SU-DHL-6 (cell line): ENCODE measurements around the gene SLC47A1.

ENCODE experiments used
- H2AFZ ChIP-seq: fragments of 200-600 bp; sonication (generic); 2 replicates; pipeline ENCODE4 v1.6.1; 2014; ENCODE audit warnings: low read depth, mild to moderate bottlenecking, moderate library complexity, mixed read lengths, antibody characterized with exemption, low read length; ENCODE audit not compliant: severe bottlenecking
- H3F3A ChIP-seq: fragments of 200-600 bp; shearing (Covaris generic); 2 replicates; pipeline ENCODE4 v1.6.0; 2016; ENCODE audit warnings: antibody characterized with exemption, mild to moderate bottlenecking; ENCODE audit not compliant: insufficient read depth
- H3K27ac ChIP-seq: fragments of 200-600 bp; sonication (generic); 2 replicates; pipeline ENCODE4 v1.5.1; 2016; ENCODE audit warnings: low read depth, mild to moderate bottlenecking, low read length, moderate library complexity, mixed read lengths
- H3K27me3 ChIP-seq: fragments of 200-600 bp; sonication (generic), shearing (Covaris generic); 2 replicates; pipeline ENCODE4 v1.6.0; 2014; ENCODE audit warnings: mild to moderate bottlenecking, low read length
- H3K36me3 ChIP-seq: fragments of 200-600 bp; sonication (generic); 2 replicates; pipeline ENCODE4 v1.6.1; 2014; ENCODE audit warnings: mild to moderate bottlenecking, low read length, mixed read lengths
- H3K4me2 ChIP-seq: fragments of 300-600, 200-600 bp; shearing (Covaris generic), sonication (generic); 2 replicates; pipeline ENCODE4 v1.6.0; 2014; ENCODE audit warnings: low read length, low read depth, mild to moderate bottlenecking; ENCODE audit not compliant: poor library complexity, severe bottlenecking
- H3K4me3 ChIP-seq: fragments of 200-600 bp; sonication (generic); 2 replicates; pipeline ENCODE4 v1.5.1; 2014; ENCODE audit warnings: antibody characterized with exemption, low read length, mild to moderate bottlenecking, mixed read lengths; ENCODE audit not compliant: insufficient read depth, poor library complexity, severe bottlenecking
- H3K79me2 ChIP-seq: fragments of 200-600 bp; sonication (generic); 2 replicates; pipeline ENCODE4 v1.6.1; 2014; ENCODE audit warnings: mild to moderate bottlenecking, low read length, moderate library complexity; ENCODE audit not compliant: insufficient read depth
- H3K9ac ChIP-seq: fragments of 200-600 bp; sonication (generic); 2 replicates; pipeline ENCODE4 v1.7.0; 2014; ENCODE audit warnings: mild to moderate bottlenecking, low read length
- H3K9me2 ChIP-seq: fragments of 200-600 bp; sonication (generic); replicated peaks from 2 replicates; pipeline ENCODE4 v1.6.1; 2014; ENCODE audit warnings: low read length; ENCODE audit not compliant: insufficient read depth
- H3K9me3 ChIP-seq: fragments of 200-600 bp; sonication (generic); 2 replicates; pipeline ENCODE4 v1.6.1; 2014; ENCODE audit warnings: low read length, mixed read lengths; ENCODE audit not compliant: insufficient read depth
- H4K20me1 ChIP-seq: fragments of 200-600 bp; sonication (generic); 2 replicates; pipeline ENCODE4 v1.6.1; 2014; ENCODE audit warnings: low read depth, mild to moderate bottlenecking, antibody characterized with exemption, low read length, moderate library complexity, mixed read lengths
- EZH2phosphoT487 ChIP-seq: fragments of 200-600 bp; sonication (generic), shearing (Covaris generic); conservative IDR thresholded peaks from 2 replicates; pipeline ENCODE4 v1.6.1; 2018; ENCODE audit warnings: mild to moderate bottlenecking, antibody characterized with exemption, low read length, moderate library complexity, mixed read lengths
- TF ChIP-seq, protein P1 (sequence below): fragments of 200-600 bp; sonication (generic); IDR thresholded peaks from one replicate; pipeline ENCODE4 v1.5.1; 2017; ENCODE audit warnings: antibody characterized with exemption, mild to moderate bottlenecking, low read length, moderate library complexity; ENCODE audit not compliant: insufficient read depth, poor library complexity, severe bottlenecking

The SLC47A1 gene

GRCh38 chr17:19540706-19541370, 7.2 kb downstream of the SLC47A1 start:
- no peaks in the 10 kb centered on the region for H3F3A ChIP-seq
- H3K27ac ChIP-seq = no peak overlapping the region
- H3K9me2 ChIP-seq = no peaks in the 10 kb centered on the region
- no peaks in the 10 kb centered on the region for H3K9me3 ChIP-seq
- H4K20me1 ChIP-seq = no peaks in the 10 kb centered on the region
- H3K27me3 ChIP-seq = no peaks in the 10 kb centered on the region
- H3K9ac ChIP-seq = no peak overlapping the region
- no peak overlapping the region for H3K4me3 ChIP-seq
- no peaks in the 10 kb centered on the region for H3K36me3 ChIP-seq
- H3K4me2 ChIP-seq = no peak overlapping the region
- no peak for TF ChIP-seq EZH2phosphoT487
- TF ChIP-seq, protein P1, sequence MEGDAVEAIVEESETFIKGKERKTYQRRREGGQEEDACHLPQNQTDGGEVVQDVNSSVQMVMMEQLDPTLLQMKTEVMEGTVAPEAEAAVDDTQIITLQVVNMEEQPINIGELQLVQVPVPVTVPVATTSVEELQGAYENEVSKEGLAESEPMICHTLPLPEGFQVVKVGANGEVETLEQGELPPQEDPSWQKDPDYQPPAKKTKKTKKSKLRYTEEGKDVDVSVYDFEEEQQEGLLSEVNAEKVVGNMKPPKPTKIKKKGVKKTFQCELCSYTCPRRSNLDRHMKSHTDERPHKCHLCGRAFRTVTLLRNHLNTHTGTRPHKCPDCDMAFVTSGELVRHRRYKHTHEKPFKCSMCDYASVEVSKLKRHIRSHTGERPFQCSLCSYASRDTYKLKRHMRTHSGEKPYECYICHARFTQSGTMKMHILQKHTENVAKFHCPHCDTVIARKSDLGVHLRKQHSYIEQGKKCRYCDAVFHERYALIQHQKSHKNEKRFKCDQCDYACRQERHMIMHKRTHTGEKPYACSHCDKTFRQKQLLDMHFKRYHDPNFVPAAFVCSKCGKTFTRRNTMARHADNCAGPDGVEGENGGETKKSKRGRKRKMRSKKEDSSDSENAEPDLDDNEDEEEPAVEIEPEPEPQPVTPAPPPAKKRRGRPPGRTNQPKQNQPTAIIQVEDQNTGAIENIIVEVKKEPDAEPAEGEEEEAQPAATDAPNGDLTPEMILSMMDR = no peak
- H3K79me2 ChIP-seq = no peaks in the 10 kb centered on the region
- no peak overlapping the region for H2AFZ ChIP-seq

GRCh38 chr17:19541445-19541844, 7.8 kb downstream of the SLC47A1 start:
- Histone ChIP-seq H3K9me2 (no peaks in the 10 kb centered on the region), H2AFZ (no peak overlapping the region), H3K9ac (no peak overlapping the region), H3K79me2 (no peaks in the 10 kb centered on the region), H3K4me3 (no peak overlapping the region), H4K20me1 (no peaks in the 10 kb centered on the region), H3K27ac (no peak overlapping the region), H3K27me3 (no peaks in the 10 kb centered on the region), H3K4me2 (no peak overlapping the region), H3F3A (no peaks in the 10 kb centered on the region), H3K9me3 (no peaks in the 10 kb centered on the region), H3K36me3 (no peaks in the 10 kb centered on the region)
- TF ChIP-seq, protein P1 = no peak
- TF ChIP-seq EZH2phosphoT487 = no peak

- H3F3A ChIP-seq = no peaks in the 10 kb centered on the region
- no peak overlapping the region for H2AFZ ChIP-seq
- no peak overlapping the region for H3K4me2 ChIP-seq
- H3K27me3 ChIP-seq = no peaks in the 10 kb centered on the region
- H3K27ac ChIP-seq = no peak overlapping the region
- no peaks in the 10 kb centered on the region for H3K9me3 ChIP-seq
- no peaks in the 10 kb centered on the region for H3K9me2 ChIP-seq
- no peaks in the 10 kb centered on the region for H3K79me2 ChIP-seq
- H4K20me1 ChIP-seq = no peaks in the 10 kb centered on the region
- TF ChIP-seq, protein P1 = no peak
- no peak for TF ChIP-seq EZH2phosphoT487
- no peak overlapping the region for H3K9ac ChIP-seq
- no peaks in the 10 kb centered on the region for H3K36me3 ChIP-seq
- no peak overlapping the region for H3K4me3 ChIP-seq
These were observed 8.6 kb downstream of the SLC47A1 start for GRCh38 chr17:19542247-19542646.

DNA sequence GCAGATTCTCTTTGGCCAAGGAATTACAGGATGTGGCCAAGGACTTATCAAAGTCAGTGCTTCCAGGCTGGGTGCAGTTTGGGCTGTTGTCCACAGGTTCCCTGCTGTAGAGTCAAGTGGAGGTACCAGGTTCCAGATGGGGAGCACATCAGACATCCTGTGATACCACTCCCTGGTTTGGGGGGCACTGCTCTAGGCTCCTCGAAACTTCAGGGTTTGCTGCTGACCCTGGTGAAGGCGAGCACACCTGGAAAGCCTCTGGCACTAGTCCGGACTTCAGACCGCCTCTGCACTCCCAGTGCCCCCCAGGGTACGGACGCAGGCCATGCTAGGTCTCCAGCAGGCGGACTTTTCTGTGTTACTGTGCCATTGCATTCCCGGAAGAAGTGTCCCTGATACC, 10.7 kb downstream of the SLC47A1 start:
- TF ChIP-seq, protein P1 = no peak
- no peak for TF ChIP-seq EZH2phosphoT487
- no peaks in the 10 kb centered on the region for H4K20me1 ChIP-seq
- H3K27ac ChIP-seq = no peak overlapping the region
- no peaks in the 10 kb centered on the region for H3K79me2 ChIP-seq
- H3K9ac ChIP-seq = no peak overlapping the region
- no peak overlapping the region for H2AFZ ChIP-seq
- H3K9me3 ChIP-seq = no peaks in the 10 kb centered on the region
- no peak overlapping the region for H3K4me3 ChIP-seq
- H3K9me2 ChIP-seq = no peaks in the 10 kb centered on the region
- no peaks in the 10 kb centered on the region for H3K27me3 ChIP-seq
- H3K36me3 ChIP-seq = no peaks in the 10 kb centered on the region
- no peaks in the 10 kb centered on the region for H3F3A ChIP-seq
- no peak overlapping the region for H3K4me2 ChIP-seq
